Esophagus squamous epithelium (tissue), 5 donors: ENCODE results near the gene GMDS. TPM values are rescaled to one million over a fixed set of nuclear protein-coding genes. Genes with fewer than 3 reads are reported as not detected.

Experiments used
- DNase-seq: peaks from one replicate; lab custom pipeline; 2025; lab: John Stamatoyannopoulos, UW
- H3K27ac ChIP-seq, 4 donors: fragments of 200-600 bp; sonication (generic); one replicate each; pipeline ENCODE4 v1.5.1; 2016 to 2019; ENCODE audit warnings: mild to moderate bottlenecking in 1 of 4
- H3K27me3 ChIP-seq, 4 donors: fragments of 200-600 bp; sonication (generic); 1 replicate in 3 of 4; 2 replicates in 1 of 4; pipeline versions ENCODE4 v1.5.1 to v1.6.0; 2017 to 2021; ENCODE audit warnings: antibody characterized with exemption in 1 of 4
- H3K36me3 ChIP-seq, 3 donors: fragments of 200-600 bp; sonication (generic); one replicate each; pipeline ENCODE4 v1.5.1; 2016 to 2019
- H3K4me1 ChIP-seq, 3 donors: fragments of 200-600 bp; sonication (generic); one replicate each; pipeline ENCODE4 v1.5.1; 2017 to 2019
- H3K4me3 ChIP-seq, 4 donors: fragments of 200-600 bp; sonication (generic); 1 replicate in 3 of 4; 2 replicates in 1 of 4; pipeline ENCODE4 v1.5.1; 2016 to 2019; ENCODE audit warnings: mild to moderate bottlenecking in 2 of 4, moderate library complexity in 1 of 4
- H3K9me3 ChIP-seq, 3 donors: fragments of 200-600 bp; sonication (generic); one replicate each; pipeline ENCODE4 v1.5.1; 2016 to 2019
- CTCF ChIP-seq, 6 experiments: fragments of 450-650 bp in 4 of 6; fragments of 200-600 bp in 2 of 6; sonication (generic) in 2 of 6; IDR thresholded peaks; one replicate each; pipeline ENCODE4 v1.5.1; 2016 to 2019; ENCODE audit warnings: antibody characterized with exemption in 6 of 6, mild to moderate bottlenecking in 4 of 6, moderate library complexity in 4 of 6
- POLR2A ChIP-seq, 4 donors: fragments of 450-650 bp; IDR thresholded peaks; one replicate each; pipeline ENCODE4 v1.6.1; 2017; ENCODE audit warnings: antibody characterized with exemption in 4 of 4, mild to moderate bottlenecking in 4 of 4, moderate library complexity in 3 of 4
- WGBS, 2 donors: methylation state at CpG; one replicate each; pipeline ENCODE4 v1.1.5; 2018; 5-methylcytosine and 5-hydroxymethylcytosine counted together
- intact Hi-C: fragments of 100-400 bp; cut with DNase I; formaldehyde crosslinking; loops from one replicate; pipeline ENCODE4 v1.15.0; 2022
- total RNA-seq, 4 donors: library from RNA; depleted of rRNA; stranded (reverse); fragments of >200 nt; gene quantifications; one replicate each; pipeline ENCODE4 v1.1.0, GENCODE V29; 2016
- donor health status: DM: yes; HTN: yes; CAD: no.

GMDS gene
- total RNA-seq, 4 donors from 2014 or later = 17.9 to 58.7 (median 36.7) TPM

GRCh38 chr6:1851681-1852456 is 393.5 kb downstream of the GMDS start:
- Histone ChIP-seq H3K4me1 (peaks cover 0 to 5% (median 0%) of the 10 kb centered on the region in 3 donors), H3K27me3 (no peaks in the 10 kb centered on the region), H3K27ac (no peak overlapping the region), H3K4me3 (no peak overlapping the region), H3K36me3 (no peaks in the 10 kb centered on the region), H3K9me3 (no peaks in the 10 kb centered on the region)
- intact Hi-C loops = no loop called here
- 88 to 91% methylated on average over 9 to 13 of the region's 13 CpGs for WGBS, 2 donors
- no peak for TF ChIP-seq POLR2A (IDR thresholded peaks at IDR 0.05)
- TF ChIP-seq CTCF (IDR thresholded peaks at IDR 0.05) = no peak
- no peak for DNase-seq

GRCh38 chr6:1850840-1851157 is 394.6 kb downstream of the GMDS start:
- Histone ChIP-seq H3K4me3 (no peak overlapping the region), H3K9me3 (no peaks in the 10 kb centered on the region), H3K27me3 (no peaks in the 10 kb centered on the region), H3K4me1 (no peaks in the 10 kb centered on the region), H3K27ac (no peak overlapping the region), H3K36me3 (no peaks in the 10 kb centered on the region)
- intact Hi-C loops = no loop called here
- WGBS, 2 donors = 76 to 83% methylated on average over 7 of the region's 7 CpGs
- no peak for DNase-seq
- TF ChIP-seq CTCF (IDR thresholded peaks at IDR 0.05) = no peak
- TF ChIP-seq POLR2A (IDR thresholded peaks at IDR 0.05) = no peak

GRCh38 chr6:1850121-1850839 is 395.1 kb downstream of the GMDS start:
- 81 to 82% methylated on average over 8 of the region's 8 CpGs for WGBS, 2 donors
- no peak for DNase-seq
- TF ChIP-seq POLR2A (IDR thresholded peaks at IDR 0.05) (no peak), CTCF (IDR thresholded peaks at IDR 0.05) (no peak)
- peaks cover 0 to 5% (median 0%) of the 10 kb centered on the region in 3 donors for H3K9me3 ChIP-seq
- H3K27me3 ChIP-seq = no peaks in the 10 kb centered on the region
- H3K27ac ChIP-seq = no peak overlapping the region
- no peaks in the 10 kb centered on the region for H3K36me3 ChIP-seq
- intact Hi-C loops = no loop called here
- H3K4me3 ChIP-seq = no peak overlapping the region
- H3K4me1 ChIP-seq = no peaks in the 10 kb centered on the region

- no peak for DNase-seq
- WGBS, 2 donors = 76 to 78% methylated on average over 5 of the region's 5 CpGs
- H3K9me3 ChIP-seq = peaks cover 0 to 5% (median 0%) of the 10 kb centered on the region in 3 donors
- H3K27ac ChIP-seq = no peak overlapping the region
- intact Hi-C loops = no loop called here
- H3K27me3 ChIP-seq = no peaks in the 10 kb centered on the region
- H3K4me3 ChIP-seq = no peak overlapping the region
- no peaks in the 10 kb centered on the region for H3K4me1 ChIP-seq
- H3K36me3 ChIP-seq = no peaks in the 10 kb centered on the region
- no peak for TF ChIP-seq CTCF (IDR thresholded peaks at IDR 0.05)
- no peak for TF ChIP-seq POLR2A (IDR thresholded peaks at IDR 0.05)
These were observed 395.7 kb downstream of the GMDS start for GRCh38 chr6:1849691-1850090.

GRCh38 chr6:1848752-1849151 is 396.7 kb downstream of the GMDS start:
- H3K9me3 ChIP-seq = peaks cover 0 to 5% (median 0%) of the 10 kb centered on the region in 3 donors
- TF ChIP-seq CTCF (IDR thresholded peaks at IDR 0.05) (no peak), POLR2A (IDR thresholded peaks at IDR 0.05) (no peak)
- no peaks in the 10 kb centered on the region for H3K36me3 ChIP-seq
- H3K27me3 ChIP-seq = no peaks in the 10 kb centered on the region
- no peak overlapping the region for H3K4me3 ChIP-seq
- 44 to 83% methylated on average over 1 of the region's 1 CpG for WGBS, 2 donors
- intact Hi-C loops = no loop called here
- DNase-seq = no peak
- H3K27ac ChIP-seq = no peak overlapping the region
- no peaks in the 10 kb centered on the region for H3K4me1 ChIP-seq
